GM12891 (cell line): Measurements from ENCODE around the gene ZNF667.

Experiments used
- POLR2A ChIP-seq: IDR thresholded peaks from 2 replicates; pipeline ENCODE4 v1.6.1; 2011; ENCODE audit warnings: low read depth, low read length, control low read depth
- POLR2AphosphoS5 ChIP-seq: IDR thresholded peaks from 2 replicates; pipeline ENCODE4 v1.6.1; 2011; ENCODE audit warnings: low read depth, low read length, control low read depth
- TAF1 ChIP-seq: IDR thresholded peaks from 2 replicates; pipeline ENCODE4 v1.6.1; 2011; ENCODE audit warnings: low read depth, low read length, control low read depth

GRCh38 chr19:56403261-56403660 is 73.9 kb downstream of the ZNF667 start:
- TF ChIP-seq TAF1 (no peak), POLR2AphosphoS5 (no peak), POLR2A (no peak)
